ENCODE results near the gene LGALS16.

- TF ChIP-seq CTCF (IDR thresholded peaks at IDR 0.05) = no peak
- no peak for TF ChIP-seq POLR2AphosphoS5 (IDR thresholded peaks at IDR 0.05; ENCODE audit: insufficient read depth in 1 of 2, low read depth in 1 of 2)
These were observed 4.1 kb downstream of the LGALS16 start for GRCh38 chr19:39659791-39660190.

Measured in vagina (tissue), 2 donors.